Mesenchymal stem cell (in vitro differentiated cells and primary cell): ENCODE data around the gene PTPRN2.
A peak's percentile ranks its signal among the peaks of the same experiment; 100 is the strongest.
"Not testable (repeated sequence)": the region's sequence is repeated elsewhere in the genome, so short reads cannot be mapped to it uniquely, and the experiment has no call there.

ENCODE experiments used
- DNase-seq: peaks from one replicate; pipeline ENCODE4 v3.0.0-alpha.2; 2013
- H2AFZ ChIP-seq: one replicate; pipeline ENCODE4 v1.6.1; 2013; ENCODE audit warnings: low read depth, mild to moderate bottlenecking, control low read depth, inconsistent platforms, low read length, moderate library complexity
- H2AK5ac ChIP-seq: 2 replicates; pipeline ENCODE4 v1.6.1; 2013; ENCODE audit warnings: low read length, moderate library complexity, mild to moderate bottlenecking, inconsistent platforms; ENCODE audit not compliant: severe bottlenecking
- H2BK120ac ChIP-seq: one replicate; pipeline ENCODE4 v1.6.1; 2013; ENCODE audit warnings: low read depth, mild to moderate bottlenecking, inconsistent platforms, low read length, moderate library complexity
- H2BK12ac ChIP-seq, 2 experiments: one replicate each; pipeline ENCODE4 v1.6.1; 2013; ENCODE audit warnings: inconsistent platforms in 2 of 2, low read length in 2 of 2, mild to moderate bottlenecking in 2 of 2, moderate library complexity in 2 of 2, control low read depth in 1 of 2
- H2BK15ac ChIP-seq: one replicate; pipeline ENCODE4 v1.6.1; 2013; ENCODE audit warnings: mild to moderate bottlenecking, low read depth, inconsistent platforms; ENCODE audit not compliant: poor library complexity, severe bottlenecking
- H2BK5ac ChIP-seq: 2 replicates; pipeline ENCODE4 v1.6.1; 2013; ENCODE audit warnings: low read depth, mild to moderate bottlenecking, low read length, control low read depth, inconsistent platforms; ENCODE audit not compliant: poor library complexity, severe bottlenecking
- H3K14ac ChIP-seq, 2 experiments: one replicate each; pipeline ENCODE4 v1.6.1; 2013; ENCODE audit warnings: inconsistent platforms in 2 of 2, low read length in 2 of 2, control low read depth in 1 of 2, mild to moderate bottlenecking in 1 of 2, moderate library complexity in 1 of 2
- H3K18ac ChIP-seq, 2 experiments: one replicate each; pipeline ENCODE4 v1.6.1; 2013; ENCODE audit warnings: inconsistent platforms in 2 of 2, low read length in 2 of 2, control low read depth in 1 of 2, low read depth in 1 of 2, mild to moderate bottlenecking in 1 of 2
- H3K23ac ChIP-seq, 2 experiments: one replicate each; pipeline ENCODE4 v1.6.1; 2013; ENCODE audit warnings: inconsistent platforms in 2 of 2, low read length in 2 of 2, mild to moderate bottlenecking in 2 of 2, moderate library complexity in 2 of 2, control low read depth in 1 of 2
- H3K27ac ChIP-seq: 2 replicates; pipeline ENCODE4 v1.5.1; 2013; ENCODE audit warnings: mild to moderate bottlenecking, moderate library complexity, low read length, control low read depth, inconsistent platforms; ENCODE audit not compliant: poor library complexity, severe bottlenecking
- H3K27me3 ChIP-seq, 2 experiments: 2 replicates each; pipeline versions ENCODE4 v1.6.1 to v1.7.0; 2013; ENCODE audit warnings: low read length in 2 of 2, mild to moderate bottlenecking in 2 of 2, moderate library complexity in 2 of 2, control low read depth in 1 of 2, inconsistent platforms in 1 of 2; ENCODE audit not compliant: control insufficient read depth in 1 of 2, insufficient read depth in 1 of 2
- H3K36me3 ChIP-seq, 2 experiments: 2 replicates each; pipeline versions ENCODE4 v1.6.1 to v1.7.0; 2013; ENCODE audit warnings: low read length in 2 of 2, control low read depth in 1 of 2, inconsistent platforms in 1 of 2, low read depth in 1 of 2, mild to moderate bottlenecking in 1 of 2; ENCODE audit not compliant: insufficient read depth in 2 of 2, control insufficient read depth in 1 of 2
- H3K4ac ChIP-seq, 2 experiments: one replicate each; pipeline ENCODE4 v1.6.1; 2013; ENCODE audit warnings: inconsistent platforms in 2 of 2, low read length in 2 of 2, mild to moderate bottlenecking in 2 of 2, moderate library complexity in 2 of 2, control low read depth in 1 of 2, low read depth in 1 of 2
- H3K4me1 ChIP-seq: 2 replicates; pipeline ENCODE4 v1.6.1; 2013; ENCODE audit warnings: low read depth, low read length, control low read depth; ENCODE audit not compliant: control insufficient read depth, insufficient read depth
- H3K4me2 ChIP-seq: 2 replicates; pipeline ENCODE4 v1.6.1; 2013; ENCODE audit warnings: low read length, mild to moderate bottlenecking, inconsistent platforms; ENCODE audit not compliant: poor library complexity, severe bottlenecking
- H3K4me3 ChIP-seq, 2 experiments: 2 replicates each; pipeline versions ENCODE4 v1.5.1 to v1.7.0; 2013; ENCODE audit warnings: low read length in 2 of 2, mild to moderate bottlenecking in 2 of 2, control low read depth in 1 of 2, low read depth in 1 of 2; ENCODE audit not compliant: insufficient read depth in 1 of 2
- H3K79me1 ChIP-seq: replicated peaks from 2 replicates; pipeline ENCODE4 v1.6.1; 2013; ENCODE audit warnings: mild to moderate bottlenecking, control low read depth, low read length, inconsistent platforms; ENCODE audit not compliant: poor library complexity, severe bottlenecking
- H3K9ac ChIP-seq: 2 replicates; pipeline ENCODE4 v1.7.0; 2013; ENCODE audit warnings: mild to moderate bottlenecking, low read length, moderate library complexity
- H3K9me3 ChIP-seq: 2 replicates; pipeline ENCODE4 v1.7.0; 2013; ENCODE audit warnings: mild to moderate bottlenecking, low read length; ENCODE audit not compliant: control insufficient read depth
- H4K8ac ChIP-seq: one replicate; pipeline ENCODE4 v1.6.1; 2013; ENCODE audit warnings: inconsistent platforms, mild to moderate bottlenecking, low read length, moderate library complexity
- H4K91ac ChIP-seq: one replicate; pipeline ENCODE4 v1.6.1; 2013; ENCODE audit warnings: mild to moderate bottlenecking, low read length, inconsistent platforms
- WGBS: methylation state at CpG from one replicate; pipeline ENCODE4 v1.1.7; 2013; ENCODE audit warnings: mixed read lengths; 5-methylcytosine and 5-hydroxymethylcytosine counted together

Gene PTPRN2

GRCh38 chr7:158350166-158350900 is 237.3 kb downstream of the PTPRN2 start:
- H3K27ac ChIP-seq, result no peak overlapping the region
- no peak overlapping the region for H3K18ac ChIP-seq
- H2BK120ac ChIP-seq, result no peak overlapping the region
- no peaks in the 10 kb centered on the region for H3K27me3 ChIP-seq
- no peak overlapping the region for H4K91ac ChIP-seq
- H3K23ac ChIP-seq, result no peak overlapping the region
- no peak overlapping the region for H2AK5ac ChIP-seq
- H3K14ac ChIP-seq, result peak overlapping the region in 1 of 2 experiments; percentile 48
- 68% methylated on average over 11 of the region's 12 CpGs for WGBS
- H2BK12ac ChIP-seq, result no peak overlapping the region
- no peaks in the 10 kb centered on the region for H3K4me1 ChIP-seq
- H3K36me3 ChIP-seq, result no peaks in the 10 kb centered on the region
- H3K4me3 ChIP-seq, result no peak overlapping the region
- no peak overlapping the region for H2AFZ ChIP-seq
- no peak overlapping the region for H2BK5ac ChIP-seq
- H3K79me1 ChIP-seq, result no peaks in the 10 kb centered on the region
- H3K9me3 ChIP-seq, result peaks cover 4% of the 10 kb centered on the region
- H3K4me2 ChIP-seq, result no peak overlapping the region
- no peak overlapping the region for H3K9ac ChIP-seq
- no peak overlapping the region for H2BK15ac ChIP-seq
- H3K4ac ChIP-seq, result no peak overlapping the region
- DNase-seq, result no peak
- H4K8ac ChIP-seq, result no peak overlapping the region

- no peaks in the 10 kb centered on the region for H3K9me3 ChIP-seq
- no peak overlapping the region for H2AFZ ChIP-seq
- H2BK5ac ChIP-seq, result no peak overlapping the region
- no peaks in the 10 kb centered on the region for H3K27me3 ChIP-seq
- H3K14ac ChIP-seq, result no peak overlapping the region
- no peak overlapping the region for H3K4me3 ChIP-seq
- H3K27ac ChIP-seq, result no peak overlapping the region
- H4K8ac ChIP-seq, result no peak overlapping the region
- WGBS, result 36% methylated on average over 3 of the region's 3 CpGs
- H3K4me2 ChIP-seq, result no peak overlapping the region
- no peaks in the 10 kb centered on the region for H3K4me1 ChIP-seq
- no peak overlapping the region for H2AK5ac ChIP-seq
- no peaks in the 10 kb centered on the region for H3K79me1 ChIP-seq
- DNase-seq, result no peak
- no peak overlapping the region for H3K9ac ChIP-seq
- H3K23ac ChIP-seq, result no peak overlapping the region
- no peak overlapping the region for H4K91ac ChIP-seq
- no peak overlapping the region for H2BK12ac ChIP-seq
- H3K4ac ChIP-seq, result no peak overlapping the region
- no peak overlapping the region for H2BK120ac ChIP-seq
- H3K36me3 ChIP-seq, result no peaks in the 10 kb centered on the region
- H3K18ac ChIP-seq, result no peak overlapping the region
- no peak overlapping the region for H2BK15ac ChIP-seq
Measured at GRCh38 chr7:158348446-158348845, 239.2 kb downstream of the PTPRN2 start.

GRCh38 chr7:158348039-158348438 is 239.6 kb downstream of the PTPRN2 start:
- 74% methylated on average over 4 of the region's 4 CpGs for WGBS
- H2AFZ ChIP-seq, H2BK5ac ChIP-seq, H3K4me2 ChIP-seq, H2AK5ac ChIP-seq, H4K91ac ChIP-seq, H4K8ac ChIP-seq, H3K18ac ChIP-seq, H3K4ac ChIP-seq, H3K23ac ChIP-seq, H3K27ac ChIP-seq, H3K4me1 ChIP-seq, H2BK15ac ChIP-seq, H3K36me3 ChIP-seq, H3K4me3 ChIP-seq, H2BK12ac ChIP-seq, H3K14ac ChIP-seq, H3K9me3 ChIP-seq, H3K79me1 ChIP-seq, H3K9ac ChIP-seq, DNase-seq, H3K27me3 ChIP-seq, H2BK120ac ChIP-seq: not testable (repeated sequence)

DNA sequence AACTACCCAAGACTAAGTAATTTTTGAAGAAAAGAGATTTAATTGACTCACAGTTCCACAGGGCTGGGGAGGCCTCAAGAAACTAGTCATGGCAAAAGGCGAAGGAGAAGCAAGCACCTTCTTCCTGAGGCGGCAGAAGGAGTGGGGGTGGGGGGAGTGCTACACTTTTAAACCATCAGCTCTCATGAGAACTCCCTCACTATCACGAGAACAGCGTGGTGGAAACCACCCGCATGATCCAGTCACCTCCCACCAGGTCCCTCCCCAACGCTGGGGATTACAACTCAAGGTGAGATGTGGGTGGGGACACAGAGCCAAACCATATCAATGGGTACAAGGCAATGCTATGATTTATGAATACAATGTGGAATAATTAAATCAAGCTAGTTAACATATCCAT is 241.9 kb downstream of the PTPRN2 start:
- H2AK5ac ChIP-seq, result no peak overlapping the region
- no peak overlapping the region for H3K18ac ChIP-seq
- no peak overlapping the region for H3K23ac ChIP-seq
- WGBS, result no CpG with 5 or more reads among the region's 6 CpGs
- H3K4ac ChIP-seq, result no peak overlapping the region
- H4K8ac ChIP-seq, result no peak overlapping the region
- H3K4me1 ChIP-seq, result no peaks in the 10 kb centered on the region
- H3K4me2 ChIP-seq, result no peak overlapping the region
- H3K4me3 ChIP-seq, result no peak overlapping the region
- H3K9me3 ChIP-seq, result no peaks in the 10 kb centered on the region
- H3K27me3 ChIP-seq, result no peaks in the 10 kb centered on the region
- H3K79me1 ChIP-seq, result no peaks in the 10 kb centered on the region
- H3K9ac ChIP-seq, result no peak overlapping the region
- no peak for DNase-seq
- no peaks in the 10 kb centered on the region for H3K36me3 ChIP-seq
- H2BK12ac ChIP-seq, result no peak overlapping the region
- H2BK5ac ChIP-seq, result no peak overlapping the region
- no peak overlapping the region for H2BK120ac ChIP-seq
- H2AFZ ChIP-seq, result no peak overlapping the region
- no peak overlapping the region for H2BK15ac ChIP-seq
- no peak overlapping the region for H3K14ac ChIP-seq
- H4K91ac ChIP-seq, result no peak overlapping the region
- H3K27ac ChIP-seq, result no peak overlapping the region
